Measurements from ENCODE around the gene DIPK1C. TPM values are rescaled to one million over a fixed set of nuclear protein-coding genes. Genes with fewer than 3 reads are reported as not detected.

DIPK1C gene
- total and polyA plus RNA-seq, 2 donors (not counting 1 experiment from before 2014, with no cell fraction given), result not detected

- H2AFZ ChIP-seq (ENCODE audit: insufficient read depth, low read depth, low read length, poor library complexity, severe bottlenecking), result no peak overlapping the region
- no peak overlapping the region for H3K9ac ChIP-seq (ENCODE audit: low read length)
- no peak overlapping the region for H3K4me2 ChIP-seq (replicated peaks; ENCODE audit: low read depth, low read length, poor library complexity, severe bottlenecking)
- H4K20me1 ChIP-seq (ENCODE audit: control insufficient read depth, insufficient read depth, low read length, poor library complexity, severe bottlenecking), result no peaks in the 10 kb centered on the region
- DNase-seq, result no peak
- CTCF ChIA-PET, result no interaction called here
- Mint-ChIP-seq H3K27me3 (peaks cover 9% of the 10 kb centered on the region), H3K4me1 (no peaks in the 10 kb centered on the region), H3K4me3 (no peak overlapping the region), H3K9me3 (ENCODE audit: insufficient read depth) (no peaks in the 10 kb centered on the region), H3K27ac (no peak overlapping the region)
- H3K27me3 ChIP-seq (replicated peaks in 1 of 4; ENCODE audit: control extremely low read depth in 1 of 4, control insufficient read depth in 3 of 4, insufficient read depth in 4 of 4, low read length in 3 of 4), result no peaks in the 10 kb centered on the region
- no peaks in the 10 kb centered on the region for H3K4me1 ChIP-seq (ENCODE audit: control insufficient read depth in 2 of 2, insufficient read depth in 2 of 2, low read length in 2 of 2)
- peaks cover 0 to 15% (median 0%) of the 10 kb centered on the region in 3 donors for H3K9me3 ChIP-seq (ENCODE audit: control extremely low read depth in 1 of 3, control insufficient read depth in 2 of 3, insufficient read depth in 1 of 3, low read length in 2 of 3)
- H3K27ac ChIP-seq (ENCODE audit: low read length in 2 of 2), result no peak overlapping the region
- TF ChIP-seq EZH2 (IDR thresholded peaks at IDR 0.05; ENCODE audit: borderline replicate concordance, insufficient read depth, low read depth, low read length, poor library complexity, severe bottlenecking) (no peak), CTCF (IDR thresholded peaks at IDR 0.05) (no peak)
- WGBS (ENCODE audit: insufficient coverage), result 97% methylated on average over 11 of the region's 11 CpGs
- no peaks in the 10 kb centered on the region for H3K36me3 ChIP-seq (replicated peaks in 1 of 2; ENCODE audit: control extremely low read depth in 1 of 2, control insufficient read depth in 1 of 2, extremely low read depth in 1 of 2, insufficient read depth in 2 of 2, low read length in 1 of 2)
- POLR2A ChIA-PET, result no interaction called here
- no peak overlapping the region for H3K4me3 ChIP-seq (ENCODE audit: control extremely low read depth in 1 of 5, extremely low read depth in 1 of 5, insufficient read depth in 1 of 5, low read depth in 2 of 5, low read length in 4 of 5)
- intact Hi-C loops (cut with micrococcal nuclease), result no loop called here
- no peak for ATAC-seq (ENCODE audit: low read depth)
- H3K79me2 ChIP-seq (ENCODE audit: control insufficient read depth, insufficient read depth, low read length), result no peaks in the 10 kb centered on the region
Measured at GRCh38 chr18:74425876-74426275, 31.2 kb downstream of the DIPK1C start.

GRCh38 chr18:74425161-74425560, 31.9 kb downstream of the DIPK1C start:
- H2AFZ ChIP-seq (ENCODE audit: insufficient read depth, low read depth, low read length, poor library complexity, severe bottlenecking), result no peak overlapping the region
- no peaks in the 10 kb centered on the region for H4K20me1 ChIP-seq (ENCODE audit: control insufficient read depth, insufficient read depth, low read length, poor library complexity, severe bottlenecking)
- Mint-ChIP-seq H3K27me3 (peaks cover 9% of the 10 kb centered on the region), H3K9me3 (ENCODE audit: insufficient read depth) (no peaks in the 10 kb centered on the region), H3K4me3 (no peak overlapping the region), H3K27ac (no peak overlapping the region), H3K4me1 (no peaks in the 10 kb centered on the region)
- H3K4me2 ChIP-seq (replicated peaks; ENCODE audit: low read depth, low read length, poor library complexity, severe bottlenecking), result no peak overlapping the region
- no peak for ATAC-seq (ENCODE audit: low read depth)
- POLR2A ChIA-PET, result no interaction called here
- H3K4me3 ChIP-seq (ENCODE audit: control extremely low read depth in 1 of 5, extremely low read depth in 1 of 5, insufficient read depth in 1 of 5, low read depth in 2 of 5, low read length in 4 of 5), result no peak overlapping the region
- WGBS (ENCODE audit: insufficient coverage), result 88% methylated on average over 4 of the region's 4 CpGs
- H3K9ac ChIP-seq (ENCODE audit: low read length), result no peak overlapping the region
- TF ChIP-seq EZH2 (IDR thresholded peaks at IDR 0.05; ENCODE audit: borderline replicate concordance, insufficient read depth, low read depth, low read length, poor library complexity, severe bottlenecking), result no peak
- TF ChIP-seq CTCF (IDR thresholded peaks at IDR 0.05), result no peak
- CTCF ChIA-PET, result no interaction called here
- H3K27me3 ChIP-seq (replicated peaks in 1 of 4; ENCODE audit: control extremely low read depth in 1 of 4, control insufficient read depth in 3 of 4, insufficient read depth in 4 of 4, low read length in 3 of 4), result no peaks in the 10 kb centered on the region
- H3K4me1 ChIP-seq (ENCODE audit: control insufficient read depth in 2 of 2, insufficient read depth in 2 of 2, low read length in 2 of 2), result no peaks in the 10 kb centered on the region
- H3K27ac ChIP-seq (ENCODE audit: low read length in 2 of 2), result no peak overlapping the region
- intact Hi-C loops (cut with micrococcal nuclease), result no loop called here
- H3K79me2 ChIP-seq (ENCODE audit: control insufficient read depth, insufficient read depth, low read length), result no peaks in the 10 kb centered on the region
- no peaks in the 10 kb centered on the region for H3K36me3 ChIP-seq (replicated peaks in 1 of 2; ENCODE audit: control extremely low read depth in 1 of 2, control insufficient read depth in 1 of 2, extremely low read depth in 1 of 2, insufficient read depth in 2 of 2, low read length in 1 of 2)
- no peak for DNase-seq
- H3K9me3 ChIP-seq (ENCODE audit: control extremely low read depth in 1 of 3, control insufficient read depth in 2 of 3, insufficient read depth in 1 of 3, low read length in 2 of 3), result peaks cover 0 to 15% (median 0%) of the 10 kb centered on the region in 3 donors

Data from B cell (primary cell).